Effector memory CD4-positive, alpha-beta T cell (primary cell): ENCODE measurements around the gene OR11H7.
"Not testable (repeated sequence)": the region's sequence is repeated elsewhere in the genome, so short reads cannot be mapped to it uniquely, and the experiment has no call there.

Experiments used
- DNase-seq, 3 donors: peaks; one replicate each; pipeline ENCODE4 v3.0.0-alpha.2; 2020
- H3K27ac ChIP-seq: 2 replicates; pipeline ENCODE4 v1.7.0; 2013; ENCODE audit warnings: mild to moderate bottlenecking, low read length, moderate library complexity; ENCODE audit not compliant: insufficient read depth, poor library complexity, severe bottlenecking
- H3K27me3 ChIP-seq: replicated peaks from 2 replicates; pipeline ENCODE4 v1.7.0; 2013; ENCODE audit warnings: mild to moderate bottlenecking, low read length; ENCODE audit not compliant: insufficient read depth, control insufficient read depth, poor library complexity, severe bottlenecking
- H3K36me3 ChIP-seq: 2 replicates; pipeline ENCODE4 v1.7.0; 2013; ENCODE audit warnings: mild to moderate bottlenecking, low read length, moderate library complexity; ENCODE audit not compliant: control insufficient read depth, insufficient read depth
- H3K4me1 ChIP-seq: 2 replicates; pipeline ENCODE4 v1.7.0; 2013; ENCODE audit warnings: low read length, mild to moderate bottlenecking; ENCODE audit not compliant: control insufficient read depth, insufficient read depth, poor library complexity, severe bottlenecking
- H3K4me3 ChIP-seq: 2 replicates; pipeline ENCODE4 v1.7.0; 2013; ENCODE audit warnings: low read length, low read depth, mild to moderate bottlenecking; ENCODE audit not compliant: insufficient read depth, poor library complexity, severe bottlenecking
- H3K9me3 ChIP-seq: 2 replicates; pipeline ENCODE4 v1.7.0; 2013; ENCODE audit warnings: mild to moderate bottlenecking, low read length, moderate library complexity; ENCODE audit not compliant: control insufficient read depth
- total RNA-seq, 3 donors: gene quantifications; one replicate each; lab custom pipeline; 2026; lab: John Stamatoyannopoulos, UW

The OR11H7 gene
- total RNA-seq = 0 reads per million in 3 donors

DNA sequence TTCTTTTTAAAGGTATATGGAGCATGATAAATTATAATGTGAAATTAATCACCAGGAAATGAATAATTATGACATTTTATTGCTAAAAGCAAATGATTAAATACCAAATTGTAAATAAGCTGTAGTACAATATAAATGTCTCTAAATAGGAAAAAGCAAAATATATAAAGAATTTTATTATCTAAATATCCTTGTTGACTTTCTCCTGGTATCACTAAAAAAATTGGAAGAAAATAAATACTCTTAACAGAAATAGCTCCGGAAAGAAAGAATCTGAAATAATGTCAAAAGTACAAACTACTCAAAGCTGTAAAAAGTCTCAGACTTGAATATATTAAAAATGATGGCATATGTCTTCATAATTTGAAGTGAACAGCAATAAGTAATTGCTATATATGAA is at the start of gene OR11H7:
Gene OR11H7, plus strand, starts transcription at position 301 of the 400 bp plus-strand sequence.
- Histone ChIP-seq H3K4me3 (no peak within 1 kb of the TSS), H3K9me3 (no peaks in the 10 kb centered on the region), H3K36me3 (no peaks in the 10 kb centered on the region), H3K27ac (no peak within 1 kb of the TSS), H3K4me1 (no peaks in the 10 kb centered on the region), H3K27me3 (no peaks in the 10 kb centered on the region)
- no peak for DNase-seq

DNA sequence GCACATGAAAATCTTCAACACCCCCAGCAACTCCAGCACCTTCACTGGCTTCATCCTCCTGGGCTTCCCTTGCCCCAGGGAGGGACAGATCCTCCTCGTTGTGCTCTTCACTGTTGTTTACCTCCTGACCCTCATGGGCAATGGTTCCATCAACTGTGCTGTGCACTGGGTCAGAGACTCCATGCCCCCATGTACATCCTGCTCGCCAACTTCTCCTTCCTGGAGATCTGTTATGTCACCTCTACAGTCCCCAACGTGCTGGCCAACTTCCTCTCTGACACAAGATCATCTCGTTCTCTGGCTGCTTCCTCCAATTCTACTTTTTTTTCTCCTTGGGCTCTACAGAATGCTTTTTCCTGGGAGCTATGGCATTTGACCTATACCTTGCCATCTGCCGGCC is 49.6 kb upstream of the OR11H7 start:
- H3K27me3 ChIP-seq = no peaks in the 10 kb centered on the region
- no peaks in the 10 kb centered on the region for H3K9me3 ChIP-seq
- no peak for DNase-seq
- H3K36me3 ChIP-seq = no peaks in the 10 kb centered on the region
- no peak overlapping the region for H3K27ac ChIP-seq
- no peak overlapping the region for H3K4me3 ChIP-seq
- no peaks in the 10 kb centered on the region for H3K4me1 ChIP-seq

DNA sequence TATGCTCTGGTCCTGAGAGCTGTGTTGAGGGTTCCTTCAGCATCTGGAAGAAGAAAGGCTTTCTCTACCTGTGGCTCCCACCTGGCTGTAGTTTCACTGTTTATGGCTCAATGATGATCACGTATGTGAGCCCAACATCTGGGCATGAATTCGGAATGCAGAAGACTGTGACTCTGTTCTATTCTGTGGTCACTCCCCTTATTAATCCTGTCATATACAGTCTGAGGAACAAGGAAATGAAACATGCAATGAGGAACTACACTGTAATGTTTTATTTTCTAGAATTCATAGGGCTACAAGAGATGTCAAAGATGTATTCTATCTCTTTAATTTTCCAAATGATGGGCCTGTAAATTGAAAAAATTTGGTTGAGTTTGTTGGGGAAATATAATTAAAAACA is 48.9 kb upstream of the OR11H7 start:
- H3K9me3 ChIP-seq = no peaks in the 10 kb centered on the region
- no peak for DNase-seq

DNA sequence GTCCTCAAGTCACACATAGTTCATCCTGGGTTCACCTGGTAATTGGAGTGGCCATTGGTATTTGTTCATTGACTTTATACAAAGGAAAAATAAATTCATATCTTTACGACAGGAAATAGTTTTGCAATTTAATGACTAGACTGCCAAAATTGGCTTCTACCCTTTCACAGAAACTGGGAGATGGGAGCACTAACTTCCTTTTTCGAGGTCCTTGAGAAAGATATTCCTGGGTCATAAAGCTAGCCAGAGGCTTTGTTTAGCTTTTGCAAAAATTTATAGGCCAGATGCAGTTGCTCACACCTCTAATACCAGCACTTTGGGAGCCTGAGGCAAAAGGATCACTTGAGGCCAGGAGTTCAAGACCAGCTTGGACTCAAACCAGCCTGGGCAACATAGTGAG is 48.3 kb upstream of the OR11H7 start:
- Histone ChIP-seq H3K27me3 (no peaks in the 10 kb centered on the region), H3K36me3 (no peaks in the 10 kb centered on the region), H3K9me3 (no peaks in the 10 kb centered on the region), H3K4me1 (no peaks in the 10 kb centered on the region), H3K4me3 (no peak overlapping the region), H3K27ac (no peak overlapping the region)
- no peak for DNase-seq

More for the DNA sequence above, 48.9 kb upstream of the OR11H7 start:
- no peaks in the 10 kb centered on the region for H3K4me1 ChIP-seq
- no peak overlapping the region for H3K4me3 ChIP-seq
- H3K27ac ChIP-seq = no peak overlapping the region
- no peaks in the 10 kb centered on the region for H3K36me3 ChIP-seq
- H3K27me3 ChIP-seq = no peaks in the 10 kb centered on the region

DNA sequence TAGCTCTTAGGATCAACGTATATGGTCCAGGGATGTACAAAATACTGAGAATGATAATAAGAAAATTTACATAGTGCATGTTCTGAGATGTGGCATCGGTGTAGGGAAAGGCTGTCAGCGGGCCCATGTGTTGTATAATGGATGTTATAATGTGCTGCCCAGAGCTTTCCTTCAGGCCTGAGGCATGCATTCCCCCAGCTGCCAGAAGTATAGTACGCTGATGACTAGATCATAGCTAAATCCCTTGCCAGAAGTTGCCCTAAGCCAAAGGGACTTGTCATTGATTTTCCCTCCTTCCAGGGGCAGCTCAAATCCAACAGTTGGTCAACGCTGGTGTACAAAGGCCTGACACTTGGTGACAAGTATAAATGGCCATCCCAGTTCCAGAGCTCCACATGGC is 44.6 kb upstream of the OR11H7 start:
- Histone ChIP-seq H3K27me3 (no peaks in the 10 kb centered on the region), H3K36me3 (no peaks in the 10 kb centered on the region), H3K4me1 (no peaks in the 10 kb centered on the region), H3K27ac (no peak overlapping the region), H3K4me3 (no peak overlapping the region), H3K9me3 (no peaks in the 10 kb centered on the region)
- DNase-seq = no peak

DNA sequence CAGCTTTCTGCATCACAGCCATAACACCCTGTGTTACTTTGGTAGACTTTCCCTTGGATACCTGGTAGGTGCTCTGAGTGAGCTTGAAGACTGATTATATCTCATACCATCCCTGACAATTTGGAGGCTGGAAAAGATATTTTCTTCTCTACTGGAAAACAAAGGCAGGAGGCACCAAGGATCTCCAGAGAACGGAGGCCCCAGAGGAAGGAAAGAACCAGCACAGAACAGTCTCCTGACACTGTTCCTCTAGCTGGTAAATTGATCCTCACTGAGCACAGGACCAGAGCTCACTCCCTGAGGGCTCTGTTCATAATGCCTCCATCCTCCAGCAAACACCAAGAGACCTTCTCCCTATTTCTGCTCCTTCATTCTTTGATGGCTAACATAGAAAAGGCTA is 38.2 kb upstream of the OR11H7 start, which contains the start of gene OR11G2:
Gene OR11G2, plus strand, starts transcription at position 301 of the 400 bp plus-strand sequence. CDS start 6,542 bp downstream, outside the sequence.
- Histone ChIP-seq H3K4me3 (no peak within 1 kb of the TSS), H3K27ac (no peak within 1 kb of the TSS), H3K27me3 (no peaks in the 10 kb centered on the region), H3K36me3 (no peaks in the 10 kb centered on the region), H3K4me1 (no peaks in the 10 kb centered on the region), H3K9me3 (no peaks in the 10 kb centered on the region)
- DNase-seq = no peak

DNA sequence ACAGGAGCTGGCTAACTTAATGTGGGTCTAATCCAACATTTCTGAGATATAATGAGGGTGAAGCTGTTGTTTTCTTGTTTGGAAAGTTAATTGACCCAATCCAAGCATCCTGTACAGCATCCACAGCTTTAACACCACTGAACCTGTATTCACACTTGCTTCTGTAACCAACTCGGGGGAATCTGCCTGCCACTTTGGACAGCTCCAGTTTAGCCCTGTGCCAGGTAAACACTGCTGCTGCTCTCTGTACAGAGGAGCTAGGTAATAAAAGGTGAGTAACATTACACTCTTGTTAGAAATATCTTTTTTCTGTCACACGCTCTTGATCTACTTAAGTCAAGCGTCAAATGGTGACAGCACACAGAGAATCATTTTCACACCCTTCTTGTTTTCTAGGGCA is 37.4 kb upstream of the OR11H7 start:
- H3K27ac ChIP-seq = no peak overlapping the region
- H3K36me3 ChIP-seq = no peaks in the 10 kb centered on the region
- no peaks in the 10 kb centered on the region for H3K27me3 ChIP-seq
- no peak overlapping the region for H3K4me3 ChIP-seq
- no peaks in the 10 kb centered on the region for H3K9me3 ChIP-seq
- H3K4me1 ChIP-seq = no peaks in the 10 kb centered on the region
- DNase-seq = no peak

DNA sequence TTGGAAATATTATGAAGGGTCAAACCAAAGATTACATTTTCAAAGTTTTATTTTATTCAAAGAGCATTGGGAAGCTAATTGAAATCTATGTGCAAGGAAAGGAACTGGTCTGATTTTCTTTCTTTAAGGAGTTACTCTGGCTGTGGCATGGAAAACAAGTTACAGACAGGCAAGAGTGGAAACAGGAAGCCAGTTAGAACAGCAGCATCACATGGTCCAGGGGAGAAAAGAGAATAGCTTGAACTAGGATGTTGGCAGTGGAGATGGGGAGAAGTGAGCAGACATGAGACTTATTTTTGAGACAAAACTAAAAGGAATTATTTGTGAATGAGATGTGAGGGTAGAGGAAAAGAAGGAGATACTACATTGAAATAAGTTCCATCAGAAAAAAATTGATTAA is 34.7 kb upstream of the OR11H7 start:
- H3K27me3 ChIP-seq = no peaks in the 10 kb centered on the region
- DNase-seq = no peak
- H3K9me3 ChIP-seq = no peaks in the 10 kb centered on the region
- no peak overlapping the region for H3K27ac ChIP-seq
- no peaks in the 10 kb centered on the region for H3K36me3 ChIP-seq
- no peaks in the 10 kb centered on the region for H3K4me1 ChIP-seq
- H3K4me3 ChIP-seq = no peak overlapping the region

DNA sequence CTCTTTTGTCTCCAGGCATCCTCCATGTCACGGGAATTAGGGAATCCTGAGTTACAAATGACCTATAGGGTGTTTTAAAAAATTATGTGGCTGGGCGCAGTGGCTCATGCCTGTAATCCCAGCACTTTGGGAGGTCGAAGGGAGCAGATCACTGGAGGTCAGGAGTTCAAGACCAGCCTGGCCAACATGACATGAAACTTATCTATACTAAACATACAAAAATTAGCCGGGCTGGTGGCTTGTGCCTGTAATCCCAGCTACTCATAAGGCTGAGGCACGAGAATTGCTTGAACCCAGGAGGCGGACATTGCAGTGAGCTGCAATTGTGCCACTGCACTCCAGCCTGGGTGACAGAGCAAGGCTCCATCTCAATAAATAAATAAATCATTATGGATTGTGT is 33.6 kb upstream of the OR11H7 start:
- H3K27ac ChIP-seq, H3K36me3 ChIP-seq, DNase-seq, H3K4me3 ChIP-seq, H3K9me3 ChIP-seq, H3K4me1 ChIP-seq, H3K27me3 ChIP-seq: not testable (repeated sequence)

DNA sequence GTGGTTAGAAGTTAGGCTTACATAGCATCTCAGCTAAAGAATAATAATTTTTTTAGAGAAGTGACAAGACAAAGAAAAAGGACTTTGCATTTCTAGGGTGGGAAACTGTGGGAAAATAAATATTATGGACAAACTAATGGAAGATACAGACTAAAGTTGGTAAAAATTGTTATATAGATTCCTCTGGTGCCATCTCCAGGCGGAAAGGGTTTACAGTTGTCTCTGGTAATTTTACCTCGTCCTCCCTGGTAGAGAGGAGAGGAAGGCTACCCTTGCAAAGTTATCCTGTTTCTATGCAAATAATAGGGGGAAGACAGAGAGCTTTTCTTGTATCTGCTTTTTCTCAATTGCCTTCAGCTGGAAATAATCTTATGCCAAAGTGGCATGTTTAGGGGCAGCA is 32.9 kb upstream of the OR11H7 start:
- Histone ChIP-seq H3K27me3 (no peaks in the 10 kb centered on the region), H3K4me3 (no peak overlapping the region), H3K9me3 (no peaks in the 10 kb centered on the region), H3K36me3 (no peaks in the 10 kb centered on the region), H3K27ac (no peak overlapping the region), H3K4me1 (no peaks in the 10 kb centered on the region)
- DNase-seq = no peak

DNA sequence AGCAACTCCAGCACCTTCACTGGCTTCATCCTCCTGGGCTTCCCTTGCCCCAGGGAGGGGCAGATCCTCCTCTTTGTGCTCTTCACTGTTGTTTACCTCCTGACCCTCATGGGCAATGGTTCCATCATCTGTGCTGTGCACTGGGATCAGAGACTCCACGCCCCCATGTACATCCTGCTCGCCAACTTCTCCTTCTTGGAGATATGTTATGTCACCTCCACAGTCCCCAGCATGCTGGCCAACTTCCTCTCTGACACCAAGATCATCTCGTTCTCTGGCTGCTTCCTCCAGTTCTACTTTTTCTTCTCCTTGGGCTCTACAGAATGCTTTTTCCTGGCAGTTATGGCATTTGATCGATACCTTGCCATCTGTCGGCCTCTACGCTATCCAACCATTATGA is 31.3 kb upstream of the OR11H7 start:
- no peak overlapping the region for H3K4me3 ChIP-seq
- H3K27me3 ChIP-seq = no peaks in the 10 kb centered on the region
- no peaks in the 10 kb centered on the region for H3K9me3 ChIP-seq
- H3K36me3 ChIP-seq = no peaks in the 10 kb centered on the region
- H3K4me1 ChIP-seq = no peaks in the 10 kb centered on the region
- H3K27ac ChIP-seq = no peak overlapping the region
- DNase-seq = no peak
